DMS53 treated with DMSO at 0.1 percent for 48 hours (cell line): Measurements from ENCODE around the gene SLCO1B1.

Experiments
- DNase-seq: peaks from one replicate; lab custom pipeline; 2025; ENCODE audit not compliant: unreplicated experiment; lab: John Stamatoyannopoulos, UW

Gene SLCO1B1

GRCh38 chr12:21221072-21221471 lies 90.1 kb downstream of the SLCO1B1 start:
- DNase-seq: no peak

GRCh38 chr12:21221778-21222177 lies 90.8 kb downstream of the SLCO1B1 start:
- DNase-seq: no peak

GRCh38 chr12:21223930-21224329 lies 92.9 kb downstream of the SLCO1B1 start:
- DNase-seq: no peak

DNA sequence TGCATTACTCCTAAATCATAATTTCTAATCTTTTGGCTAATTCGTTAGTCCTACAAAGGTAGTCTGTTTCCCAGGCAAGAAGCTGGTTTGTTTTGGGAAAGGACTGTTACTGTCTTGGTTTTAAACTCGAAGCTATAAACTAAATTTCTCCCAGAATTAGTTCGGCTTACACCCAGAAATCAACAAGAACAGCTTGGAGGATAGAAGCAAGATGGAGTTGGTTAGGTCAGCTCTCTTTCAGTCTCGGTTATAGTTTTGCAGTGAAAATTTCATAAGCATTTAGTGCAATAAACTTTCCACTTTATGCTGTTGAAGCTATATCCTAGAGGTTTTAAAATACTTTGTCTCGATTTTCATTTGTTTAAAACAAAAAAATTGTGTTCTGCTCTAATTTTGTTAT lies 103.4 kb downstream of the SLCO1B1 start:
- no peak for DNase-seq

- no peak for DNase-seq
These were observed 108.9 kb downstream of the SLCO1B1 start for GRCh38 chr12:21239866-21240265.

DNA sequence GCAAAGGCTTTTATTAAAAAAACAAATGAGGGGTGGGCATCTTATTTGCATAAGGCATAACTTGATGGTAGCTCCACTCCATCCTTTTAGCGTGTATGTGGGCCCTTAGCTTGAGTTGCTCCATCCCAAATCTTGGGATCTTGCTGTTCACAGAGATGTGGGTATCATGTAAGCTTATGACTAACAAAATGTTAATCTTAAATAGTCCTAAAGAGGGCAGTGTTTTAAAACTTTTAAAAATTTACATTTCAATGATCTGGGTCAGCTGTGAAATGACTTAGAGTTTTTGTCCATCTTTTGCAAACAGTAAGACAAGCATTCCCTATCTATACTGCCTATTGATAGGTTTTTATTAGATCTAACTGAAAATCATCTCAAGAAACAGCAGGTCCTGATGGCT lies 117.7 kb downstream of the SLCO1B1 start:
- peak; percentile 43 for DNase-seq

DNA sequence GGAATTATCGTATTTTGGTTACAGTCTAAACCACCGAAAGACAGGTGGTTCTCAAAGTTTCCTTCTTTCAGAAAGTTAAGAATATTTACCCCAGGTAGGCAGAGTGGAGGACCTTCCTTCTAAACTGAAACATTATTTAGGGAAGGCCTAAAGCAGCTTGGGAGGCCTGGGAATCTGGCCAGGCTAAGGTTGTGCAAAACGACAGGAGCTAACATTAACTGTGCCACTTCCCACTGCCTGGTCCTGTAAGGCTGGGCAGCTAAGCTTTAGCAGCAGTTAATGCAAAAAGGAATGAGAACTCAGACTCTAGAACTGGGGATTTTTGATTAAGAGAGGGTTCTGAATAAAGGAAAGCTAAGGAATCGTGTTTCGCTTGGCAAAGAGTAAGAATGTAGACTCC lies 121.1 kb downstream of the SLCO1B1 start:
- no peak for DNase-seq

GRCh38 chr12:21257172-21257571 lies 126.2 kb downstream of the SLCO1B1 start:
- no peak for DNase-seq

GRCh38 chr12:21264232-21264631 lies 133.2 kb downstream of the SLCO1B1 start:
- DNase-seq: no peak

GRCh38 chr12:21265932-21266331 lies 134.9 kb downstream of the SLCO1B1 start:
- DNase-seq: no peak

DNA sequence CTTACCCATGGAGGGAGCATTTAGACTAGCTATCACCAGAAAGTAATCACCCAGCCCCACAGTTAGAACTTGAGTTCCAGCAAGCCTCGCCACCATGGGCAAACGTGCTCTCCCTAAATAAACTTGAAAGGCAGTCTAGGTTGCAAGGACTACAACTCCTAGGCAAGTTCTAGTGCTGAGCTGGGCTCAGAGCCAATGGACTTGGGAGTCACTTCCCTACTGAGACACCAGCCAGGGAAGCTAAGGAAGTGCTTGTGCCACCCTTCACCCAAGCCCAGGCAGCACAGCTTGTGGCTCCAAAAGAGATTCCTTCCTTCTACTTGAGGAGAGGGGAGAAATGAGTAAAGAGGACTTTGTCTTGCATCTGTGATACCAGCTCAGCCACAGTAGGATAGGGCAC lies 145.8 kb downstream of the SLCO1B1 start:
- no peak for DNase-seq
